Fibroblast of skin of back (primary cell): ENCODE results near the gene MAGEC3.

ENCODE experiments used
- DNase-seq: peaks from one replicate; pipeline ENCODE4 v3.0.0-alpha.2; 2013

MAGEC3 gene

GRCh38 chrX:141945426-141945825 is 107.3 kb downstream of the MAGEC3 start:
- no peak for DNase-seq

GRCh38 chrX:141947350-141947749 is 109.2 kb downstream of the MAGEC3 start:
- DNase-seq = no peak
